HG02885 (cell line): Measurements from ENCODE around the gene CTNNBL1.

ENCODE experiments used
- ATAC-seq: cut with Tn5 transposase; IDR thresholded peaks from one replicate; pipeline ENCODE4 v1.9.1; 2021; ENCODE audit warnings: mild to moderate bottlenecking; ENCODE audit not compliant: unreplicated experiment, poor library complexity

The CTNNBL1 gene

GRCh38 chr20:37892001-37892400 is 198.2 kb downstream of the CTNNBL1 start:
- ATAC-seq = no peak

GRCh38 chr20:37893566-37894241 is 199.9 kb downstream of the CTNNBL1 start:
- no peak for ATAC-seq

- ATAC-seq = no peak
Observed at GRCh38 chr20:37894454-37894853, 200.6 kb downstream of the CTNNBL1 start.

GRCh38 chr20:37895166-37895565 is 201.3 kb downstream of the CTNNBL1 start:
- no peak for ATAC-seq

GRCh38 chr20:37896932-37897548 is 203.2 kb downstream of the CTNNBL1 start:
- ATAC-seq = no peak

- ATAC-seq = no peak
Observed at GRCh38 chr20:37898233-37899104, 204.6 kb downstream of the CTNNBL1 start.

- ATAC-seq = no peak
Observed at GRCh38 chr20:37899105-37900045, 205.5 kb downstream of the CTNNBL1 start.

GRCh38 chr20:37901240-37901639 is 207.4 kb downstream of the CTNNBL1 start:
- no peak for ATAC-seq

GRCh38 chr20:37901654-37902503 is 208.0 kb downstream of the CTNNBL1 start:
- ATAC-seq = peak; percentile 50

GRCh38 chr20:37902504-37903313 is 208.9 kb downstream of the CTNNBL1 start, which contains the start of gene VSTM2L:
VSTM2L (plus strand) TSS chr20:37903127; CDS start chr20:37903351, 224 bp downstream.
- no peak for ATAC-seq

- no peak for ATAC-seq
Observed at GRCh38 chr20:37903317-37904007, 209.6 kb downstream of the CTNNBL1 start.

- no peak for ATAC-seq
Observed at GRCh38 chr20:37904008-37904642, 210.3 kb downstream of the CTNNBL1 start.

- no peak for ATAC-seq
Observed at GRCh38 chr20:37904845-37905373, 211.1 kb downstream of the CTNNBL1 start.

GRCh38 chr20:37905671-37906613 is 212.1 kb downstream of the CTNNBL1 start:
- ATAC-seq = no peak

GRCh38 chr20:37907330-37907676 is 213.5 kb downstream of the CTNNBL1 start:
- ATAC-seq = no peak
